Activated T-cell treated with anti-CD3 and anti-CD28 coated beads, Interleukin-2, amount 50 U/mL, for 4 hours (primary cell): ENCODE measurements around the gene MPZL1. TPM values are rescaled to one million over a fixed set of nuclear protein-coding genes. Genes with fewer than 3 reads are reported as not detected.
"Not testable (repeated sequence)": the region's sequence is repeated elsewhere in the genome, so short reads cannot be mapped to it uniquely, and the experiment has no call there.

ENCODE experiments used
- ATAC-seq, 2 donors: fragments of 200-7000 bp; cut with Tn5 transposase; one replicate each; pipeline ENCODE4 v1.10.0; 2021
- DNase-seq: peaks from one replicate; pipeline ENCODE4 v3.0.0-alpha.2; 2020
- H3K27me3 Mint-ChIP-seq: one replicate; pipeline ENCODE4 v1.8.0; 2021; ENCODE audit warnings: low read depth, mixed read lengths
- H3K36me3 Mint-ChIP-seq: one replicate; pipeline ENCODE4 v1.8.0; 2022; ENCODE audit warnings: mixed read lengths; ENCODE audit not compliant: insufficient read depth
- H3K4me1 Mint-ChIP-seq: one replicate; pipeline ENCODE4 v1.8.0; 2021; ENCODE audit warnings: low read depth, mixed read lengths
- H3K4me3 Mint-ChIP-seq: one replicate; pipeline ENCODE4 v1.8.0; 2021; ENCODE audit warnings: mild to moderate bottlenecking, moderate library complexity, mixed read lengths
- H3K9me3 Mint-ChIP-seq: one replicate; pipeline ENCODE4 v1.8.0; 2021; ENCODE audit warnings: mixed read lengths
- total RNA-seq, 3 donors: library from RNA; stranded (reverse); gene quantifications; one replicate each; pipeline ENCODE4 v1.2.1, GENCODE V29; 2021

MPZL1 gene
- total RNA-seq, 3 donors from 2014 or later, result 12.6 to 15.3 (median 15.3) TPM

GRCh38 chr1:167824163-167824794, 102.5 kb downstream of the MPZL1 start:
- Mint-ChIP-seq H3K9me3 (no peaks in the 10 kb centered on the region), H3K4me3 (no peak overlapping the region), H3K4me1 (peaks cover 4% of the 10 kb centered on the region), H3K36me3 (no peaks in the 10 kb centered on the region), H3K27me3 (peaks cover 13% of the 10 kb centered on the region)
- DNase-seq (no peak), ATAC-seq (no peak)

GRCh38 chr1:167825419-167826079, 103.8 kb downstream of the MPZL1 start:
- DNase-seq (no peak), ATAC-seq (no peak)
- Mint-ChIP-seq H3K4me1 (peaks cover 2% of the 10 kb centered on the region), H3K4me3 (no peak overlapping the region), H3K36me3 (no peaks in the 10 kb centered on the region), H3K27me3 (peaks cover 3% of the 10 kb centered on the region), H3K9me3 (no peaks in the 10 kb centered on the region)

- Mint-ChIP-seq H3K27me3 (no peaks in the 10 kb centered on the region), H3K4me3 (no peak overlapping the region), H3K36me3 (no peaks in the 10 kb centered on the region), H3K9me3 (no peaks in the 10 kb centered on the region), H3K4me1 (peaks cover 2% of the 10 kb centered on the region)
- DNase-seq (no peak), ATAC-seq (no peak)
These were observed 104.3 kb downstream of the MPZL1 start for GRCh38 chr1:167826127-167826526.

- Mint-ChIP-seq H3K4me1 (no peaks in the 10 kb centered on the region), H3K27me3 (peaks cover 2% of the 10 kb centered on the region), H3K36me3 (no peaks in the 10 kb centered on the region), H3K4me3 (no peak overlapping the region), H3K9me3 (no peaks in the 10 kb centered on the region)
- no peak for ATAC-seq
- DNase-seq, result no peak
These were observed 108.1 kb downstream of the MPZL1 start for GRCh38 chr1:167829868-167830267.

- not testable (repeated sequence) for DNase-seq, H3K4me3 Mint-ChIP-seq, H3K9me3 Mint-ChIP-seq, H3K36me3 Mint-ChIP-seq, ATAC-seq, H3K27me3 Mint-ChIP-seq, H3K4me1 Mint-ChIP-seq
These were observed 108.9 kb downstream of the MPZL1 start for GRCh38 chr1:167830668-167831067.

- Mint-ChIP-seq H3K4me3 (no peak overlapping the region), H3K4me1 (no peaks in the 10 kb centered on the region), H3K27me3 (peaks cover 2% of the 10 kb centered on the region), H3K36me3 (no peaks in the 10 kb centered on the region), H3K9me3 (no peaks in the 10 kb centered on the region)
- no peak for DNase-seq
- ATAC-seq, result no peak
These were observed 110.9 kb downstream of the MPZL1 start for GRCh38 chr1:167832693-167833092.

- DNase-seq, result no peak
- no peaks in the 10 kb centered on the region for H3K4me1 Mint-ChIP-seq
- no peak for ATAC-seq
- H3K36me3 Mint-ChIP-seq, result no peaks in the 10 kb centered on the region
- H3K4me3 Mint-ChIP-seq, result no peak overlapping the region
- no peaks in the 10 kb centered on the region for H3K9me3 Mint-ChIP-seq
- peaks cover 7% of the 10 kb centered on the region for H3K27me3 Mint-ChIP-seq
These were observed 112.1 kb downstream of the MPZL1 start for GRCh38 chr1:167833904-167834303.

GRCh38 chr1:167836197-167836596, 114.4 kb downstream of the MPZL1 start:
- no peaks in the 10 kb centered on the region for H3K36me3 Mint-ChIP-seq
- no peaks in the 10 kb centered on the region for H3K9me3 Mint-ChIP-seq
- H3K4me3 Mint-ChIP-seq, result no peak overlapping the region
- H3K4me1 Mint-ChIP-seq, result no peaks in the 10 kb centered on the region
- no peak for DNase-seq
- ATAC-seq, result no peak
- H3K27me3 Mint-ChIP-seq, result peaks cover 9% of the 10 kb centered on the region

- ATAC-seq (no peak), DNase-seq (no peak)
- Mint-ChIP-seq H3K27me3 (peaks cover 9% of the 10 kb centered on the region), H3K4me1 (no peaks in the 10 kb centered on the region), H3K9me3 (no peaks in the 10 kb centered on the region), H3K4me3 (no peak overlapping the region), H3K36me3 (no peaks in the 10 kb centered on the region)
These were observed 115.5 kb downstream of the MPZL1 start for GRCh38 chr1:167837326-167837725.

- no peaks in the 10 kb centered on the region for H3K4me1 Mint-ChIP-seq
- H3K4me3 Mint-ChIP-seq, result no peak overlapping the region
- no peaks in the 10 kb centered on the region for H3K36me3 Mint-ChIP-seq
- no peak for ATAC-seq
- DNase-seq, result no peak
- peaks cover 9% of the 10 kb centered on the region for H3K27me3 Mint-ChIP-seq
- no peaks in the 10 kb centered on the region for H3K9me3 Mint-ChIP-seq
These were observed 117.2 kb downstream of the MPZL1 start for GRCh38 chr1:167839009-167839408.

Other genes starting within 250 kb of the MPZL1 start
- gene CD247, start 203.5 kb upstream of the MPZL1 start, total RNA-seq, result 10 to 100 TPM; 63.7 to 93.5 (median 73.2) TPM
- 10 to 100 TPM; 12.5 to 14.5 (median 14.3) TPM for gene CREG1, start 168.2 kb upstream of the MPZL1 start, total RNA-seq
- 10 to 100 TPM; 15.4 to 20.6 (median 17.5) TPM for gene RCSD1, start 91.8 kb upstream of the MPZL1 start, total RNA-seq
- not detected for gene ADCY10, start 192.2 kb downstream of the MPZL1 start, total RNA-seq
- gene DCAF6, start 214.7 kb downstream of the MPZL1 start, total RNA-seq, result 10 to 100 TPM; 10.7 to 12.5 (median 11.3) TPM
- gene MPC2, start 215.1 kb downstream of the MPZL1 start, total RNA-seq, result 10 to 100 TPM; 28.2 to 32.1 (median 31.9) TPM